Aorta (tissue), 5 donors: ENCODE measurements around the gene SLC6A6. TPM values are rescaled to one million over a fixed set of nuclear protein-coding genes. Genes with fewer than 3 reads are reported as not detected.
"Not testable (repeated sequence)": the region's sequence is repeated elsewhere in the genome, so short reads cannot be mapped to it uniquely, and the experiment has no call there.

Experiments used
- ATAC-seq: fragments of 200-7000 bp; cut with Tn5 transposase; one replicate; pipeline ENCODE4 v1.9.1; 2022; ENCODE audit warnings: moderate library complexity; ENCODE audit not compliant: low FRiP score
- DNase-seq, 2 donors: peaks; one replicate each; pipeline ENCODE4 v3.0.0-alpha.2; 2020
- H3K27ac ChIP-seq, 2 donors: one replicate each; pipeline ENCODE4 v1.5.1; 2013; ENCODE audit warnings: low read length in 2 of 2, mild to moderate bottlenecking in 2 of 2, moderate library complexity in 2 of 2, control low read depth in 1 of 2, inconsistent platforms in 1 of 2, low read depth in 1 of 2
- H3K27me3 ChIP-seq, 2 donors: one replicate each; pipeline ENCODE4 v1.6.1; 2013; ENCODE audit warnings: control low read depth in 1 of 2, low read length in 1 of 2, mild to moderate bottlenecking in 1 of 2, moderate library complexity in 1 of 2; ENCODE audit not compliant: insufficient read depth in 2 of 2, control insufficient read depth in 1 of 2
- H3K36me3 ChIP-seq, 2 donors: one replicate each; pipeline ENCODE4 v1.6.1; 2013; ENCODE audit warnings: control low read depth in 1 of 2, low read length in 1 of 2, mild to moderate bottlenecking in 1 of 2; ENCODE audit not compliant: insufficient read depth in 2 of 2, control insufficient read depth in 1 of 2
- H3K4me1 ChIP-seq, 2 donors: one replicate each; pipeline ENCODE4 v1.6.1; 2013; ENCODE audit warnings: low read length in 2 of 2, control low read depth in 1 of 2, mild to moderate bottlenecking in 1 of 2, moderate library complexity in 1 of 2; ENCODE audit not compliant: insufficient read depth in 2 of 2, control insufficient read depth in 1 of 2
- H3K4me3 ChIP-seq, 2 donors: one replicate each; pipeline ENCODE4 v1.5.1; 2013; ENCODE audit warnings: low read length in 2 of 2, control low read depth in 1 of 2, mild to moderate bottlenecking in 1 of 2
- H3K9me3 ChIP-seq: one replicate; pipeline ENCODE4 v1.6.1; 2013; ENCODE audit warnings: mild to moderate bottlenecking, low read length; ENCODE audit not compliant: control insufficient read depth
- WGBS, 2 donors: extraction: QIAGEN DNeasy Blood & Tissue Kit; methylation state at CpG; one replicate each; pipeline ENCODE4 v1.1.7; 2013; 5-methylcytosine and 5-hydroxymethylcytosine counted together
- intact Hi-C, 2 donors: fragments of 100-400 bp; cut with DNase I; formaldehyde crosslinking; loops; one replicate each; pipeline versions ENCODE4 v1.14.2 to v1.15.0; 2022
- polyA plus RNA-seq, 2 donors: library from polyadenylated mRNA; stranded (reverse); fragments of 200-250 nt; gene quantifications; one replicate each; pipeline ENCODE4 v1.2.3, GENCODE V29; 2013
- total RNA-seq, 2 donors: library from RNA; stranded (reverse); fragmentation: NEBNext Ultra II Directional; extraction: Animal tissue kit (Norgen Biotek cat#: 25700); gene quantifications; one replicate each; pipeline ENCODE4 v1.2.1, GENCODE V29; 2021
- donor health status: healthy with polysubstance abuse.
- donor health status: Bipolar disorder and iron deficiency.
- donor health status: DM: no; HTN: no; CAD: no.
- donor health status: DM: no; HTN: no; CAD: no.
- donor health status: DM: yes; HTN: yes; CAD: no.

SLC6A6 gene
- total and polyA plus RNA-seq, 4 donors = 5.3 to 62.2 (median 21.3) TPM

- H3K27ac ChIP-seq, ATAC-seq, H3K27me3 ChIP-seq, H3K9me3 ChIP-seq, H3K4me1 ChIP-seq, DNase-seq, H3K36me3 ChIP-seq, H3K4me3 ChIP-seq: not testable (repeated sequence)
- intact Hi-C loops = loop anchor here in 1 of 2 donors (10.0 kb wide), 2 partner anchors 205 to 265 kb away; no protein-coding TSS in a partner anchor
- WGBS, 2 donors = 95 to 97% methylated on average over 6 of the region's 6 CpGs
These were observed 7.3 kb downstream of the SLC6A6 start for GRCh38 chr3:14409779-14410063.

- DNase-seq (no peak), ATAC-seq (no peak)
- no peaks in the 10 kb centered on the region for H3K27me3 ChIP-seq
- intact Hi-C loops = no loop called here
- H3K4me3 ChIP-seq = no peak overlapping the region
- H3K27ac ChIP-seq = peak overlapping the region in 1 of 2 donors; percentile 30
- H3K9me3 ChIP-seq = no peaks in the 10 kb centered on the region
- 89 to 90% methylated on average over 5 of the region's 5 CpGs for WGBS, 2 donors
- no peaks in the 10 kb centered on the region for H3K4me1 ChIP-seq
- no peaks in the 10 kb centered on the region for H3K36me3 ChIP-seq
These were observed 7.7 kb downstream of the SLC6A6 start for GRCh38 chr3:14410106-14410502.

- peak in 1 of 2 donors; percentile 87 for DNase-seq
- Histone ChIP-seq H3K9me3 (no peaks in the 10 kb centered on the region), H3K36me3 (no peaks in the 10 kb centered on the region), H3K27ac (peak overlapping the region in 1 of 2 donors; percentile 30), H3K4me1 (no peaks in the 10 kb centered on the region), H3K4me3 (no peak overlapping the region), H3K27me3 (no peaks in the 10 kb centered on the region)
- peak; percentile 57 for ATAC-seq
- WGBS, 2 donors = 74 to 76% methylated on average over 6 of the region's 6 CpGs
- intact Hi-C loops = no loop called here
These were observed 8.2 kb downstream of the SLC6A6 start for GRCh38 chr3:14410503-14411165.

- no peak overlapping the region for H3K4me3 ChIP-seq
- no peak overlapping the region for H3K27ac ChIP-seq
- no peak for ATAC-seq
- H3K4me1 ChIP-seq = no peaks in the 10 kb centered on the region
- H3K27me3 ChIP-seq = no peaks in the 10 kb centered on the region
- H3K9me3 ChIP-seq = no peaks in the 10 kb centered on the region
- intact Hi-C loops = no loop called here
- no peaks in the 10 kb centered on the region for H3K36me3 ChIP-seq
- WGBS, 2 donors = 84 to 88% methylated on average over 9 of the region's 9 CpGs
- no peak for DNase-seq
These were observed 8.7 kb downstream of the SLC6A6 start for GRCh38 chr3:14411166-14411526.

GRCh38 chr3:14411988-14412387 lies 9.6 kb downstream of the SLC6A6 start:
- 95 to 96% methylated on average over 7 of the region's 7 CpGs for WGBS, 2 donors
- ATAC-seq (no peak), DNase-seq (no peak)
- intact Hi-C loops = no loop called here
- no peaks in the 10 kb centered on the region for H3K4me1 ChIP-seq
- H3K9me3 ChIP-seq = no peaks in the 10 kb centered on the region
- H3K27me3 ChIP-seq = no peaks in the 10 kb centered on the region
- no peak overlapping the region for H3K4me3 ChIP-seq
- no peaks in the 10 kb centered on the region for H3K36me3 ChIP-seq
- H3K27ac ChIP-seq = no peak overlapping the region

GRCh38 chr3:14412831-14413380 lies 10.5 kb downstream of the SLC6A6 start:
- Histone ChIP-seq H3K4me1 (no peaks in the 10 kb centered on the region), H3K36me3 (no peaks in the 10 kb centered on the region), H3K27ac (no peak overlapping the region), H3K27me3 (no peaks in the 10 kb centered on the region), H3K4me3 (no peak overlapping the region), H3K9me3 (no peaks in the 10 kb centered on the region)
- intact Hi-C loops = no loop called here
- DNase-seq = no peak
- ATAC-seq = no peak
- WGBS, 2 donors = 88 to 92% methylated on average over 13 of the region's 13 CpGs

- H3K4me1 ChIP-seq = no peaks in the 10 kb centered on the region
- DNase-seq (no peak), ATAC-seq (no peak)
- H3K27me3 ChIP-seq = no peaks in the 10 kb centered on the region
- WGBS, 2 donors = 88% methylated on average over 11 of the region's 11 CpGs
- no peak overlapping the region for H3K4me3 ChIP-seq
- H3K9me3 ChIP-seq = no peaks in the 10 kb centered on the region
- no peak overlapping the region for H3K27ac ChIP-seq
- intact Hi-C loops = no loop called here
- no peaks in the 10 kb centered on the region for H3K36me3 ChIP-seq
These were observed 11.1 kb downstream of the SLC6A6 start for GRCh38 chr3:14413381-14414071.

- ATAC-seq (no peak), DNase-seq (no peak)
- Histone ChIP-seq H3K27ac (no peak overlapping the region), H3K4me1 (no peaks in the 10 kb centered on the region), H3K36me3 (no peaks in the 10 kb centered on the region), H3K4me3 (no peak overlapping the region), H3K27me3 (no peaks in the 10 kb centered on the region), H3K9me3 (no peaks in the 10 kb centered on the region)
- intact Hi-C loops = no loop called here
- 93 to 95% methylated on average over 5 of the region's 5 CpGs for WGBS, 2 donors
These were observed 12.5 kb downstream of the SLC6A6 start for GRCh38 chr3:14414846-14415464.

- H3K4me1 ChIP-seq = no peaks in the 10 kb centered on the region
- no peak overlapping the region for H3K4me3 ChIP-seq
- intact Hi-C loops = no loop called here
- 68 to 79% methylated on average over 5 of the region's 5 CpGs for WGBS, 2 donors
- H3K27ac ChIP-seq = no peak overlapping the region
- no peak for ATAC-seq
- DNase-seq = no peak
- no peaks in the 10 kb centered on the region for H3K36me3 ChIP-seq
- no peaks in the 10 kb centered on the region for H3K9me3 ChIP-seq
- H3K27me3 ChIP-seq = no peaks in the 10 kb centered on the region
These were observed 13.1 kb downstream of the SLC6A6 start for GRCh38 chr3:14415501-14415900.
